Neural cell (in vitro differentiated cells): ENCODE data around the gene TMEM127. TPM values are rescaled to one million over a fixed set of nuclear protein-coding genes. Genes with fewer than 3 reads are reported as not detected.

ENCODE experiments used
- H2AFZ ChIP-seq: fragments of 200-600, 300-800 bp; sonication (generic), shearing (Covaris generic); 2 replicates; pipeline ENCODE4 v1.6.0; 2014; ENCODE audit warnings: low read depth, mild to moderate bottlenecking, antibody characterized with exemption, low read length, moderate library complexity
- H3F3A ChIP-seq: fragments of 200-600 bp; shearing (Covaris generic); 2 replicates; pipeline ENCODE4 v1.6.1; 2016; ENCODE audit warnings: mild to moderate bottlenecking, moderate library complexity, mixed read lengths, antibody characterized with exemption, low read length; ENCODE audit not compliant: insufficient read depth, poor library complexity, severe bottlenecking
- H3K27ac ChIP-seq: fragments of 200-600, 300-800 bp; sonication (generic), shearing (Covaris generic); 2 replicates; pipeline ENCODE4 v1.5.1; 2014; ENCODE audit warnings: mild to moderate bottlenecking, low read length, moderate library complexity
- H3K27me3 ChIP-seq: fragments of 300-800, 200-600 bp; sonication (generic), shearing (Covaris generic); 2 replicates; pipeline ENCODE4 v1.6.0; 2014; ENCODE audit warnings: mild to moderate bottlenecking, low read depth, low read length, moderate library complexity; ENCODE audit not compliant: insufficient read depth
- H3K36me3 ChIP-seq: fragments of 300-800, 200-600 bp; sonication (generic), shearing (Covaris generic); 2 replicates; pipeline ENCODE4 v1.5.1; 2014; ENCODE audit warnings: mild to moderate bottlenecking, antibody characterized with exemption, low read length, moderate library complexity; ENCODE audit not compliant: insufficient read depth
- H3K4me2 ChIP-seq: fragments of 300-800, 200-600 bp; sonication (generic), shearing (Covaris generic); 2 replicates; pipeline ENCODE4 v1.6.0; 2014; ENCODE audit warnings: mild to moderate bottlenecking, low read length
- H3K4me3 ChIP-seq: fragments of 300-800, 200-600 bp; sonication (generic), shearing (Covaris generic); 2 replicates; pipeline ENCODE4 v1.5.1; 2014; ENCODE audit warnings: mild to moderate bottlenecking, low read length, moderate library complexity
- H3K79me2 ChIP-seq: fragments of 200-600 bp; shearing (Covaris generic); replicated peaks from 2 replicates; pipeline ENCODE4 v1.6.0; 2014; ENCODE audit warnings: mild to moderate bottlenecking, low read length, moderate library complexity; ENCODE audit not compliant: insufficient read depth
- H3K9ac ChIP-seq: fragments of 300-800, 200-600 bp; sonication (generic), shearing (Covaris generic); 2 replicates; pipeline ENCODE4 v1.6.1; 2016; ENCODE audit warnings: mild to moderate bottlenecking, low read length, mixed read lengths
- H3K9me2 ChIP-seq: fragments of 200-600 bp; shearing (Covaris generic); 2 replicates; pipeline ENCODE4 v1.6.1; 2016; ENCODE audit warnings: mild to moderate bottlenecking, low read length, mixed read lengths; ENCODE audit not compliant: insufficient read depth
- H3K9me3 ChIP-seq: fragments of 200-600, 300-800 bp; sonication (generic), shearing (Covaris generic); 2 replicates; pipeline ENCODE4 v1.6.1; 2016; ENCODE audit warnings: mild to moderate bottlenecking, mixed run types, low read length, moderate library complexity, mixed read lengths
- H4K20me1 ChIP-seq: fragments of 200-600 bp; shearing (Covaris generic); 2 replicates; pipeline ENCODE4 v1.6.1; 2016; ENCODE audit warnings: mild to moderate bottlenecking, mixed run types; ENCODE audit not compliant: insufficient read depth
- EP300 ChIP-seq: fragments of 450-650 bp; conservative IDR thresholded peaks from 2 replicates; pipeline ENCODE4 v1.6.1; 2014; ENCODE audit warnings: antibody characterized with exemption, mild to moderate bottlenecking, moderate library complexity; ENCODE audit not compliant: poor library complexity, severe bottlenecking
- EZH2 ChIP-seq: fragments of 200-600, 300-800 bp; shearing (Covaris generic), sonication (generic); IDR thresholded peaks from 2 replicates; pipeline ENCODE4 v1.6.1; 2014; ENCODE audit warnings: antibody characterized with exemption, low read length, borderline replicate concordance, mild to moderate bottlenecking; ENCODE audit not compliant: insufficient read depth, poor library complexity, severe bottlenecking
- MXI1 ChIP-seq: fragments of 450-650 bp; conservative IDR thresholded peaks from 2 replicates; pipeline ENCODE4 v1.6.1; 2014; ENCODE audit warnings: antibody characterized with exemption, mild to moderate bottlenecking; ENCODE audit not compliant: poor library complexity, severe bottlenecking
- POLR2AphosphoS5 ChIP-seq: IDR thresholded peaks from 2 replicates; pipeline ENCODE4 v1.6.1; 2012
- RAD21 ChIP-seq: fragments of 450-650 bp; conservative IDR thresholded peaks from 2 replicates; pipeline ENCODE4 v1.6.1; 2014; ENCODE audit warnings: antibody characterized with exemption, mild to moderate bottlenecking, moderate library complexity
- REST ChIP-seq: IDR thresholded peaks from 2 replicates; pipeline ENCODE4 v1.6.1; 2012; ENCODE audit warnings: borderline replicate concordance
- SMC3 ChIP-seq: fragments of 450-650 bp; conservative IDR thresholded peaks from 2 replicates; pipeline ENCODE4 v1.6.1; 2014; ENCODE audit warnings: antibody characterized with exemption, mild to moderate bottlenecking, moderate library complexity; ENCODE audit not compliant: poor library complexity
- TAF1 ChIP-seq: IDR thresholded peaks from 2 replicates; pipeline ENCODE4 v1.6.1; 2012; ENCODE audit warnings: low read depth
- polyA plus RNA-seq: library from polyadenylated mRNA; depleted of rRNA; stranded (reverse); fragments of >200 nt; gene quantifications from 2 replicates; pipeline ENCODE4 v1.2.3, GENCODE V29; 2014
- TF ChIP-seq, protein P1 (sequence below): fragments of 450-650 bp; IDR thresholded peaks from 2 replicates; pipeline ENCODE4 v1.5.1; 2014; ENCODE audit warnings: antibody characterized with exemption, mild to moderate bottlenecking, moderate library complexity; ENCODE audit not compliant: poor library complexity, severe bottlenecking

TMEM127 gene
- polyA plus RNA-seq, 1 donor from 2014 or later, result 19.1 TPM

GRCh38 chr2:96250188-96250587, 15.6 kb downstream of the TMEM127 start:
- no peak overlapping the region for H2AFZ ChIP-seq
- H4K20me1 ChIP-seq, result no peaks in the 10 kb centered on the region
- no peak overlapping the region for H3K4me2 ChIP-seq
- no peak overlapping the region for H3K4me3 ChIP-seq
- H3K79me2 ChIP-seq, result no peaks in the 10 kb centered on the region
- H3K27ac ChIP-seq, result no peak overlapping the region
- no peak overlapping the region for H3K9ac ChIP-seq
- no peaks in the 10 kb centered on the region for H3K36me3 ChIP-seq
- no peaks in the 10 kb centered on the region for H3K9me3 ChIP-seq
- H3K27me3 ChIP-seq, result no peaks in the 10 kb centered on the region
- H3F3A ChIP-seq, result no peaks in the 10 kb centered on the region
- H3K9me2 ChIP-seq, result no peaks in the 10 kb centered on the region
- TF ChIP-seq REST (no peak), EZH2 (no peak), TAF1 (no peak), EP300 (no peak), RAD21 (no peak), SMC3 (no peak), MXI1 (no peak), POLR2AphosphoS5 (no peak)
- TF ChIP-seq, protein P1, sequence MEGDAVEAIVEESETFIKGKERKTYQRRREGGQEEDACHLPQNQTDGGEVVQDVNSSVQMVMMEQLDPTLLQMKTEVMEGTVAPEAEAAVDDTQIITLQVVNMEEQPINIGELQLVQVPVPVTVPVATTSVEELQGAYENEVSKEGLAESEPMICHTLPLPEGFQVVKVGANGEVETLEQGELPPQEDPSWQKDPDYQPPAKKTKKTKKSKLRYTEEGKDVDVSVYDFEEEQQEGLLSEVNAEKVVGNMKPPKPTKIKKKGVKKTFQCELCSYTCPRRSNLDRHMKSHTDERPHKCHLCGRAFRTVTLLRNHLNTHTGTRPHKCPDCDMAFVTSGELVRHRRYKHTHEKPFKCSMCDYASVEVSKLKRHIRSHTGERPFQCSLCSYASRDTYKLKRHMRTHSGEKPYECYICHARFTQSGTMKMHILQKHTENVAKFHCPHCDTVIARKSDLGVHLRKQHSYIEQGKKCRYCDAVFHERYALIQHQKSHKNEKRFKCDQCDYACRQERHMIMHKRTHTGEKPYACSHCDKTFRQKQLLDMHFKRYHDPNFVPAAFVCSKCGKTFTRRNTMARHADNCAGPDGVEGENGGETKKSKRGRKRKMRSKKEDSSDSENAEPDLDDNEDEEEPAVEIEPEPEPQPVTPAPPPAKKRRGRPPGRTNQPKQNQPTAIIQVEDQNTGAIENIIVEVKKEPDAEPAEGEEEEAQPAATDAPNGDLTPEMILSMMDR, result no peak

DNA sequence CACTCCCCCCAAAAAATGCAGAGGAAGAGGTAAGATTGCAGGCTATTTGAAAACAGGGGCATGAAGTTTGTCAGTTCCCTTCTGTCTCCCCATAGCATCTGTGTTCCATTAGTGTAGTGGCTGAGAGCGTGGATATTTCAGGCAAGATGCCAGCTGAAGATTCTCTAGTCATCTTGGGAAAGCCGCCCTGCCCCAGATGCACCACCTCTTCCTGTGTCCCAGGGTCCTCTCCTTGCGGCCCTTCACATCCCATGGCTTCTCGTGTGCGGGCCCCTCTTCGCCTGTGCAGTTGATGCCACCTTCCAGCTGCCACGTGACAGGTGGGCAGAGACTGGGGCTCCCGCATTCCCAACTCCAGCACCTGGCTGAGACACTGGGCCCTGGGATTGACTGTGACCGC, 16.1 kb downstream of the TMEM127 start:
- no peak overlapping the region for H3K27ac ChIP-seq
- no peak overlapping the region for H3K9ac ChIP-seq
- H3K9me2 ChIP-seq, result no peaks in the 10 kb centered on the region
- TF ChIP-seq SMC3 (no peak), POLR2AphosphoS5 (no peak), EZH2 (no peak), EP300 (no peak), RAD21 (no peak), MXI1 (no peak), TAF1 (no peak), REST (no peak)
- TF ChIP-seq, protein P1, result no peak
- no peaks in the 10 kb centered on the region for H3K9me3 ChIP-seq
- no peaks in the 10 kb centered on the region for H3K36me3 ChIP-seq
- H3F3A ChIP-seq, result no peaks in the 10 kb centered on the region
- H3K79me2 ChIP-seq, result no peaks in the 10 kb centered on the region
- no peak overlapping the region for H3K4me2 ChIP-seq
- no peak overlapping the region for H2AFZ ChIP-seq
- H4K20me1 ChIP-seq, result no peaks in the 10 kb centered on the region
- no peak overlapping the region for H3K4me3 ChIP-seq
- no peaks in the 10 kb centered on the region for H3K27me3 ChIP-seq
